Diencephalon (tissue), 1 donor: ENCODE measurements around the gene PA2G4. TPM values are rescaled to one million over a fixed set of nuclear protein-coding genes. Genes with fewer than 3 reads are reported as not detected.

ENCODE experiments used
- total RNA-seq: library from RNA; depleted of rRNA; stranded (reverse); fragments of >200 nt; gene quantifications from one replicate; pipeline ENCODE4 v1.2.3, GENCODE V29; 2014

PA2G4 gene
- total RNA-seq, result 70.8 TPM

GRCh38 chr12:56104109-56104814, at the start of gene PA2G4:
PA2G4 (plus strand) TSS chr12:56104559; CDS start chr12:56104738, 179 bp downstream.

DNA sequence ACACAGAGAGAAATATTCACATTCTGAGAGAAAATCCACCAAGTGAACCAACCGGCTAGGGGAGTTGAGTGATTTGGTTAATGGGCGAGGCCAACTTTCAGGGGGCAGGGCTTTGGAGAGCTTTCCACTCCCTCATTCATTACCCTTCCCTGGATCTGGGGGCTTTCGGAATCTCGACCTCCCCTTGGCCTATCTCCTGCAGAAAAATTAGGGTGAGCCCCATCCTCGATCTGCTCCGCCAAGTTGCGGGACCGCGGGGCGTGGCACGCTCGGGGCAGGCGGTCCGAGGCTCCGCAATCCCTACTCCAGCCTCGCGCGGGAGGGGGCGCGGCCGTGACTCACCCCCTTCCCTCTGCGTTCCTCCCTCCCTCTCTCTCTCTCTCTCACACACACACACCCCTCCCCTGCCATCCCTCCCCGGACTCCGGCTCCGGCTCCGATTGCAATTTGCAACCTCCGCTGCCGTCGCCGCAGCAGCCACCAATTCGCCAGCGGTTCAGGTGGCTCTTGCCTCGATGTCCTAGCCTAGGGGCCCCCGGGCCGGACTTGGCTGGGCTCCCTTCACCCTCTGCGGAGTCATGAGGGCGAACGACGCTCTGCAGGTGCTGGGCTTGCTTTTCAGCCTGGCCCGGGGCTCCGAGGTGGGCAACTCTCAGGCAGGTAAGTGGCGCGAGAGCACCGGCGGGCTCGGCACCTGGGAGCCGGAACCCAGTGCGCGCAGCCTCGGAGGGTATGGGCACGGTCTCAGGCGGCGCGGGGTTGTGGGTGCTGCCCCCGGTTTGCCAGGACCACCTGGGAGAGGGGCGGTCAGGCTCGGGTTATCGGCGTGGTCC, 24.4 kb upstream of the PA2G4 start, which contains the start of gene ERBB3:
TSS of gene ERBB3 (plus strand) at position 443 of the 833 bp plus-strand sequence. CDS start at position 579, 136 bp downstream.

DNA sequence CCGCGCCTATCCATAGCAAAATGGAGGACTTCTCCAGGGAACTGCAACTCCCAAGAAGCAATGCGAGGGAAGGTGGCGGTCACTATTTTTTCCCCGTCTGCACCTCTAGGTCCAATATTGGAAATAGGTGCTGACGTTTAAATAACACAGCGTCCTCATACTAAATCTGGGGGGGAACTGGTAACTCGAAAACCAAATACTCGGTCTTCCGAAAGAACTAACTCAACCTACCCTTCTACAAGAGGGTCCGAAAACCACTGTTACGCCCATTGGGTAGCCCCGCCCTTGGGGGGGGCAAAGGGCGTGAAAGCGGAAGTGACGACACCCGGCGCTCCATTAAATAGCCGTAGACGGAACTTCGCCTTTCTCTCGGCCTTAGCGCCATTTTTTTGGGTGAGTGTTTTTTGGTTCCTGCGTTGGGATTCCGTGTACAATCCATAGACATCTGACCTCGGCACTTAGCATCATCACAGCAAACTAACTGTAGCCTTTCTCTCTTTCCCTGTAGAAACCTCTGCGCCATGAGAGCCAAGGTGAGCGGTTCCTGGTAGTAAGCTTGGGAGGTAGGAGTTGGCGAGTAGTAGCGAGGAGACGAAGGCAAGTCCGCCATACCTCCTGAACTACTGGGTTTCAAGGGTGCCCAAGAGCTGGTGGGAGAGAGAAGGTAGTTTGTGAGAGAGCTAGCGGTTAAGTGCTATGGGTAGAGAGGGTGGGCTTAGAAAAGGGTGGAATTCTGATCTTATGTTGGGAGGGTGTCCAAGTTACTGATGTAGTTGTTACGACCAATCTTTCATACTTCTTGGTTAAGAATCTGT, 12.1 kb downstream of the PA2G4 start, which contains the start of gene RPL41:
TSS of gene RPL41 (plus strand) at position 367 of the 815 bp plus-strand sequence.

GRCh38 chr12:56117778-56118687, 13.7 kb downstream of the PA2G4 start, which contains the start of gene ZC3H10:
ZC3H10 (plus strand) TSS chr12:56118266; CDS start chr12:56120563, 2,297 bp downstream.

DNA sequence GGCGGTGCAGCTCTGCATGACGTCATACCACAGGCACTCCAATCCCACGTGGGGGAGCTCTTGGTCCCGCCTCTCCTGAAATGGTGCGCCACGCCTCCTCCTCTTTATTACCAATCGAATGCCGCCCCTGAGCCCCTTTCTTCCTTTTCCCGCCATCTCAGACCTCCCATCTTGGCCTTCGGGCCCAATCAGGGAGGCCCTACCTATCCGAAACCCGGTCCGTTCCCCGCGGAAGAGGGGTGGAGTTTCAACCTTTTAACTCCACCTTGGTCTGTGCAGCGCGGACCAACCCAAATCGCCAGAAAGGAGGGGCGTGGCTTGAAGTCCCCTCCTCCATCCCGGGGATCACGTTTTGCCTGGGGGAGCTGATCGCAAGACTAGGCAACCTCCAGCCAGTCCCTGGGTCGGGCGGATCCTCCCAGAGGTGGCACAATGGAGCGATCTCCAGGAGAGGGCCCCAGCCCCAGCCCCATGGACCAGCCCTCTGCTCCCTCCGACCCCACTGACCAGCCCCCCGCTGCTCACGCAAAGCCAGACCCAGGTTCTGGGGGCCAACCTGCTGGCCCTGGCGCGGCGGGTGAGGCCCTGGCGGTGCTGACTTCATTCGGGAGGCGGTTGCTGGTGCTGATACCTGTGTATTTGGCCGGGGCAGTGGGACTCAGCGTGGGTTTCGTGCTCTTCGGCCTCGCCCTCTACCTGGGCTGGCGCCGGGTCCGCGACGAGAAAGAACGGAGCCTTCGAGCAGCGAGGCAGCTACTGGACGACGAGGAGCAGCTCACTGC, 23.7 kb downstream of the PA2G4 start, which contains the start of gene ESYT1:
TSS of gene ESYT1 (plus strand) at position 380 of the 782 bp plus-strand sequence. CDS start at position 433, 53 bp downstream.

DNA sequence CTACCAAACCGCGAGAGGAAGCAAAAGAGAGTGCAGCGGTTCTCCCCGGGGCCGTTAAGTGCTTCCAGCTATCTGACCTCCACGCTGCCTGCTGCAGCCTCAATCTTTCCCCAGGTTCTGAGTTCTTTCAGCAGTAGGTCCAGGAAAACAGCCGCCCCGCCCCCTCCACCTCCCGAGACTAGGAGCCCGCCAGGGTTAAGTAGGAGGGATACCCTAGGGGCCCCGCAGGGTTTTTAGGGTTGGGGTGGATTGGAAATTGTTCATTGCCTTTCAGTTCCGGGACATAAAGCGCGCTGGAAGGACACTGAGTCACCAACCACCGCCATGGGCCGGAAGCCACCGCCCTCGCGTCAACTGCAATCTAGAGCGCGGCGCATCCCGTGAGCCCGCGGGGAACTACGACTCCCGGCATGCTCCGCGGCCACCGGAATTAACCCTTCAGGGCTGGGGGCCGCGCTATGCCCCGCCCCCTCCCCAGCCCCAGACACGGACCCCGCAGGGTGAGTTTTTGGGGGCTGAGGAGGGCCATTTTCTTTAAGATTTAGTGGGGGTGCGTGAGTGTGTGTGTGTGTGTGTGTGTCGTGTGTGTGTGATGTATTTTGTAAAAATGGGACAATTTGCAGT, 47.9 kb downstream of the PA2G4 start, which contains the start of gene MYL6B:
TSS of gene MYL6B (plus strand) at position 456 of the 624 bp plus-strand sequence. CDS start 1,332 bp downstream, outside the sequence.

GRCh38 chr12:56158029-56158925, 53.9 kb downstream of the PA2G4 start, which contains the start of gene MYL6:
MYL6 (plus strand) TSS chr12:56158359; CDS start chr12:56158402, 43 bp downstream.

Other genes with a start within 250 kb of the PA2G4 start
- gene PYM1, start 176.7 kb upstream of the PA2G4 start, total RNA-seq, result 25.1 TPM
- 12.9 TPM for gene DGKA, start 173.4 kb upstream of the PA2G4 start, total RNA-seq
- 0.69 TPM for gene PMEL, start 138.5 kb upstream of the PA2G4 start, total RNA-seq
- gene CDK2, start 137.7 kb upstream of the PA2G4 start, total RNA-seq, result 12.7 TPM
- 59.1 TPM for gene RAB5B, start 130.5 kb upstream of the PA2G4 start, total RNA-seq
- 13.4 TPM for gene SUOX, start 107.3 kb upstream of the PA2G4 start, total RNA-seq
- gene IKZF4, start 83.5 kb upstream of the PA2G4 start, total RNA-seq, result 3.7 TPM
- 40.4 TPM for gene RPS26, start 62.6 kb upstream of the PA2G4 start, total RNA-seq
- 6.2 TPM for gene ERBB3, start 24.4 kb upstream of the PA2G4 start, total RNA-seq
- gene RPL41, start 12.1 kb downstream of the PA2G4 start, total RNA-seq, result 1,096 TPM
- 7.4 TPM for gene ZC3H10, start 13.7 kb downstream of the PA2G4 start, total RNA-seq
- gene ESYT1, start 23.7 kb downstream of the PA2G4 start, total RNA-seq, result 51.9 TPM
- 118 TPM for gene MYL6B, start 48.0 kb downstream of the PA2G4 start, total RNA-seq
- gene MYL6, start 53.8 kb downstream of the PA2G4 start, total RNA-seq, result 650 TPM
- 108 TPM for gene SMARCC2, start 84.9 kb downstream of the PA2G4 start, total RNA-seq
- 71.3 TPM for gene RNF41, start 117.4 kb downstream of the PA2G4 start, total RNA-seq
- 26.3 TPM for gene NABP2, start 119.8 kb downstream of the PA2G4 start, total RNA-seq
- gene SLC39A5, start 125.5 kb downstream of the PA2G4 start, total RNA-seq, result not detected
- 23.5 TPM for gene ANKRD52, start 153.8 kb downstream of the PA2G4 start, total RNA-seq
- 12.5 TPM for gene COQ10A, start 162.4 kb downstream of the PA2G4 start, total RNA-seq
- 153 TPM for gene CS, start 195.8 kb downstream of the PA2G4 start, total RNA-seq
- 39.9 TPM for gene CNPY2, start 211.4 kb downstream of the PA2G4 start, total RNA-seq
- gene PAN2, start 229.4 kb downstream of the PA2G4 start, total RNA-seq, result 30.9 TPM
- gene IL23A, start 234.3 kb downstream of the PA2G4 start, total RNA-seq, result 0.92 TPM